Osteocyte (in vitro differentiated cells): ENCODE results near the gene UTP18. TPM values are rescaled to one million over a fixed set of nuclear protein-coding genes. Genes with fewer than 3 reads are reported as not detected.
"Not testable (repeated sequence)": the region's sequence is repeated elsewhere in the genome, so short reads cannot be mapped to it uniquely, and the experiment has no call there.

Experiments used
- DNase-seq: peaks from one replicate; pipeline ENCODE4 v3.0.0; 2021; ENCODE audit warnings: mixed read lengths; ENCODE audit not compliant: unreplicated experiment; ENCODE audit errors: extremely low spot score
- H3K27ac Mint-ChIP-seq: one replicate; pipeline ENCODE4 v1.8.0; 2021; ENCODE audit warnings: mild to moderate bottlenecking, mixed read lengths; ENCODE audit not compliant: unreplicated experiment
- H3K27me3 Mint-ChIP-seq: one replicate; pipeline ENCODE4 v1.8.0; 2021; ENCODE audit warnings: mixed read lengths; ENCODE audit not compliant: unreplicated experiment
- H3K36me3 Mint-ChIP-seq: one replicate; pipeline ENCODE4 v1.8.0; 2021; ENCODE audit warnings: mixed read lengths; ENCODE audit not compliant: unreplicated experiment
- H3K4me1 Mint-ChIP-seq: one replicate; pipeline ENCODE4 v1.8.0; 2021; ENCODE audit warnings: mixed read lengths; ENCODE audit not compliant: unreplicated experiment
- H3K4me3 Mint-ChIP-seq: one replicate; pipeline ENCODE4 v1.8.0; 2021; ENCODE audit warnings: mild to moderate bottlenecking, moderate library complexity, mixed read lengths; ENCODE audit not compliant: unreplicated experiment
- H3K9me3 Mint-ChIP-seq: one replicate; pipeline ENCODE4 v1.8.0; 2021; ENCODE audit warnings: mixed read lengths; ENCODE audit not compliant: unreplicated experiment
- CTCF ChIP-seq: fragments of 200-600 bp; sonication (generic); IDR thresholded peaks from 2 replicates; pipeline ENCODE4 v1.5.0; 2021; ENCODE audit warnings: antibody characterized with exemption, mild to moderate bottlenecking, moderate library complexity
- total RNA-seq: library from RNA; stranded (reverse); gene quantifications from 2 replicates; pipeline ENCODE4 v1.2.1, GENCODE V29; 2021

The UTP18 gene
- total RNA-seq, 1 donor from 2014 or later = 25.3 TPM

GRCh38 chr17:51224402-51225262 lies 35.7 kb upstream of the UTP18 start:
- Mint-ChIP-seq H3K27me3 (no peaks in the 10 kb centered on the region), H3K27ac (peak overlapping the region; percentile 36), H3K4me3 (no peak overlapping the region), H3K36me3 (peaks cover 30% of the 10 kb centered on the region), H3K4me1 (peaks cover 23% of the 10 kb centered on the region), H3K9me3 (no peaks in the 10 kb centered on the region)
- TF ChIP-seq CTCF = no peak
- DNase-seq = no peak

- H3K9me3 Mint-ChIP-seq, H3K27me3 Mint-ChIP-seq, H3K4me3 Mint-ChIP-seq, DNase-seq, H3K27ac Mint-ChIP-seq: not testable (repeated sequence)
- H3K36me3 Mint-ChIP-seq = peaks cover 25% of the 10 kb centered on the region
- peaks cover 31% of the 10 kb centered on the region for H3K4me1 Mint-ChIP-seq
These were observed 34.8 kb upstream of the UTP18 start for GRCh38 chr17:51225523-51225922.

- peak overlapping the region; percentile 52 for H3K27ac Mint-ChIP-seq
- H3K9me3 Mint-ChIP-seq = no peaks in the 10 kb centered on the region
- no peak for DNase-seq
- H3K27me3 Mint-ChIP-seq = no peaks in the 10 kb centered on the region
- peaks cover 14% of the 10 kb centered on the region for H3K36me3 Mint-ChIP-seq
- no peak for TF ChIP-seq CTCF
- peaks cover 33% of the 10 kb centered on the region for H3K4me1 Mint-ChIP-seq
- H3K4me3 Mint-ChIP-seq = no peak overlapping the region
These were observed 32.2 kb upstream of the UTP18 start for GRCh38 chr17:51228161-51228560.

- no peak for DNase-seq
- Mint-ChIP-seq H3K4me1 (peaks cover 25% of the 10 kb centered on the region), H3K27ac (no peak overlapping the region), H3K36me3 (peaks cover 3% of the 10 kb centered on the region), H3K4me3 (no peak overlapping the region), H3K27me3 (no peaks in the 10 kb centered on the region), H3K9me3 (no peaks in the 10 kb centered on the region)
- TF ChIP-seq CTCF = no peak
These were observed 30.5 kb upstream of the UTP18 start for GRCh38 chr17:51229889-51230288.

GRCh38 chr17:51230306-51230705 lies 30.0 kb upstream of the UTP18 start:
- no peak for DNase-seq
- H3K27ac Mint-ChIP-seq = no peak overlapping the region
- no peak for TF ChIP-seq CTCF
- H3K27me3 Mint-ChIP-seq = no peaks in the 10 kb centered on the region
- peaks cover 23% of the 10 kb centered on the region for H3K4me1 Mint-ChIP-seq
- peaks cover 2% of the 10 kb centered on the region for H3K36me3 Mint-ChIP-seq
- no peaks in the 10 kb centered on the region for H3K9me3 Mint-ChIP-seq
- H3K4me3 Mint-ChIP-seq = no peak overlapping the region
